Neuronal stem cell (in vitro differentiated cells): ENCODE results near the gene SERINC3.

Source experiments
- DNase-seq: peaks from one replicate; pipeline ENCODE4 v3.0.0-alpha.2; 2013; ENCODE audit warnings: low spot score
- H2AFZ ChIP-seq: one replicate; pipeline ENCODE4 v1.6.1; 2013; ENCODE audit warnings: mild to moderate bottlenecking, low read length, inconsistent platforms
- H2AK5ac ChIP-seq: 2 replicates; pipeline ENCODE4 v1.6.1; 2013; ENCODE audit warnings: low read depth, mild to moderate bottlenecking, inconsistent platforms, low read length, moderate library complexity, mixed read lengths
- H2BK120ac ChIP-seq: 2 replicates; pipeline ENCODE4 v1.6.1; 2013; ENCODE audit warnings: low read depth, mild to moderate bottlenecking, inconsistent platforms, low read length, moderate library complexity, mixed read lengths
- H2BK12ac ChIP-seq: one replicate; pipeline ENCODE4 v1.6.1; 2013; ENCODE audit warnings: low read length, inconsistent platforms
- H2BK15ac ChIP-seq: 2 replicates; pipeline ENCODE4 v1.6.1; 2013; ENCODE audit warnings: mild to moderate bottlenecking, low read length, inconsistent platforms, mixed read lengths
- H2BK5ac ChIP-seq: one replicate; pipeline ENCODE4 v1.6.1; 2013; ENCODE audit warnings: inconsistent platforms, mild to moderate bottlenecking, low read length, moderate library complexity
- H3K14ac ChIP-seq: one replicate; pipeline ENCODE4 v1.6.1; 2013; ENCODE audit warnings: low read length, inconsistent platforms
- H3K18ac ChIP-seq: 2 replicates; pipeline ENCODE4 v1.6.1; 2013; ENCODE audit warnings: low read length, inconsistent platforms
- H3K23ac ChIP-seq: 2 replicates; pipeline ENCODE4 v1.6.1; 2013; ENCODE audit warnings: low read depth, mild to moderate bottlenecking, mixed read lengths, low read length, inconsistent platforms; ENCODE audit not compliant: poor library complexity
- H3K27ac ChIP-seq: replicated peaks from 3 replicates; pipeline ENCODE4 v1.5.1; 2013; ENCODE audit warnings: low read length, inconsistent platforms
- H3K27me3 ChIP-seq, 3 experiments: 2 replicates each; pipeline ENCODE4 v1.6.1; 2013; ENCODE audit warnings: low read length in 3 of 3, mild to moderate bottlenecking in 2 of 3, inconsistent platforms in 1 of 3, low read depth in 1 of 3, mixed read lengths in 1 of 3, moderate library complexity in 1 of 3; ENCODE audit not compliant: control insufficient read depth in 3 of 3, insufficient read depth in 3 of 3
- H3K36me3 ChIP-seq, 2 donors: replicated peaks in 1 of 2; 2 replicates each; pipeline ENCODE4 v1.6.1; 2013; ENCODE audit warnings: low read length in 2 of 2; ENCODE audit not compliant: control insufficient read depth in 2 of 2, insufficient read depth in 2 of 2
- H3K4ac ChIP-seq: 2 replicates; pipeline ENCODE4 v1.6.1; 2013; ENCODE audit warnings: inconsistent platforms, mild to moderate bottlenecking, low read length, moderate library complexity
- H3K4me1 ChIP-seq, 2 donors: 1 replicate in 1 of 2; 2 replicates in 1 of 2; pipeline ENCODE4 v1.6.1; 2013; ENCODE audit warnings: low read length in 2 of 2, low read depth in 1 of 2; ENCODE audit not compliant: control insufficient read depth in 2 of 2, insufficient read depth in 1 of 2
- H3K4me2 ChIP-seq: one replicate; pipeline ENCODE4 v1.6.1; 2013; ENCODE audit warnings: mild to moderate bottlenecking, low read length, inconsistent platforms; ENCODE audit not compliant: insufficient read depth, poor library complexity, severe bottlenecking
- H3K4me3 ChIP-seq, 2 donors: 2 replicates each; pipeline ENCODE4 v1.5.1; 2013; ENCODE audit warnings: low read length in 2 of 2, mild to moderate bottlenecking in 2 of 2, inconsistent platforms in 1 of 2, moderate library complexity in 1 of 2
- H3K79me1 ChIP-seq: one replicate; pipeline ENCODE4 v1.6.1; 2013; ENCODE audit warnings: low read depth, mild to moderate bottlenecking, inconsistent platforms, low read length, moderate library complexity
- H3K9ac ChIP-seq: one replicate; pipeline ENCODE4 v1.6.1; 2013; ENCODE audit warnings: mild to moderate bottlenecking, low read depth, low read length, inconsistent platforms; ENCODE audit not compliant: poor library complexity
- H3K9me3 ChIP-seq, 2 donors: replicated peaks in 1 of 2; 2 replicates each; pipeline versions ENCODE3 to v1.6.1; 2013; ENCODE audit warnings: low read length in 2 of 2, mild to moderate bottlenecking in 2 of 2, inconsistent platforms in 1 of 2, low read depth in 1 of 2, mixed read lengths in 1 of 2, moderate library complexity in 1 of 2; ENCODE audit not compliant: control insufficient read depth in 2 of 2, insufficient read depth in 1 of 2
- H4K8ac ChIP-seq: one replicate; pipeline ENCODE4 v1.6.1; 2013; ENCODE audit warnings: low read depth, mild to moderate bottlenecking, inconsistent platforms, low read length, moderate library complexity
- H4K91ac ChIP-seq: one replicate; pipeline ENCODE4 v1.6.1; 2013; ENCODE audit warnings: low read length, low read depth, mild to moderate bottlenecking, inconsistent platforms; ENCODE audit not compliant: poor library complexity
- WGBS, 2 donors: extraction: QIAGEN DNeasy Blood & Tissue Kit; methylation state at CpG; one replicate each; pipeline ENCODE4 v1.1.7; 2013; ENCODE audit warnings: missing lambda C conversion rate in 2 of 2, mixed read lengths in 1 of 2; ENCODE audit not compliant: insufficient read length in 2 of 2, insufficient replicate concordance in 1 of 2; ENCODE audit errors: extremely low coverage in 2 of 2; 5-methylcytosine and 5-hydroxymethylcytosine counted together

The SERINC3 gene

DNA sequence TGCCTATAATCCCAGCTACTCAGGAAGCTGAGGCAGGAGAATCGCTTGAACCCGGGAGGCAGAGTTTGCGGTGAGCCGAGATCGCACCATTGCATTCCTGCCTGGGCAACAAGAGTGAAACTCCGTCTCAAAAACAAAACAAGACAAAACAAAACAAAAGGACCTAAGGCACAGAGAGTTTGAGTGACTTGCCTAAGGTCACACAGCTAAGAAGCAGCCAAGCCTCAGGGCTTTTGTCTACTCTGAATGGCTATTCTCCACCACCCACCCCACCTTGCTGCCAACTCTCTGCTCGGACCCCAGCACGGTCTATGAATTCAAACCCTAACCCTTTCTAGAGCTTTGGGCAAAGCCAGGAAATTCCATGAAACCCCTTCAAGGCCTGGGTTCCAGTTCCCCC is 65.3 kb downstream of the SERINC3 start:
- no peaks in the 10 kb centered on the region for H3K4me1 ChIP-seq
- H3K9ac ChIP-seq: no peak overlapping the region
- no peak overlapping the region for H2BK5ac ChIP-seq
- H4K91ac ChIP-seq: no peak overlapping the region
- H3K23ac ChIP-seq: no peak overlapping the region
- H3K27ac ChIP-seq: no peak overlapping the region
- no peak overlapping the region for H3K14ac ChIP-seq
- no peak overlapping the region for H2AK5ac ChIP-seq
- H3K4me3 ChIP-seq: no peak overlapping the region
- WGBS, 2 donors: no CpG with 5 or more reads among the region's 8 CpGs
- no peak overlapping the region for H2BK12ac ChIP-seq
- H3K36me3 ChIP-seq: no peaks in the 10 kb centered on the region
- no peak for DNase-seq
- H3K79me1 ChIP-seq: no peaks in the 10 kb centered on the region
- H3K4ac ChIP-seq: no peak overlapping the region
- no peak overlapping the region for H4K8ac ChIP-seq
- no peak overlapping the region for H2AFZ ChIP-seq
- H3K27me3 ChIP-seq: no peaks in the 10 kb centered on the region
- H2BK15ac ChIP-seq: no peak overlapping the region
- H3K9me3 ChIP-seq: no peaks in the 10 kb centered on the region
- H2BK120ac ChIP-seq: no peak overlapping the region
- no peak overlapping the region for H3K18ac ChIP-seq
- H3K4me2 ChIP-seq: no peak overlapping the region

DNA sequence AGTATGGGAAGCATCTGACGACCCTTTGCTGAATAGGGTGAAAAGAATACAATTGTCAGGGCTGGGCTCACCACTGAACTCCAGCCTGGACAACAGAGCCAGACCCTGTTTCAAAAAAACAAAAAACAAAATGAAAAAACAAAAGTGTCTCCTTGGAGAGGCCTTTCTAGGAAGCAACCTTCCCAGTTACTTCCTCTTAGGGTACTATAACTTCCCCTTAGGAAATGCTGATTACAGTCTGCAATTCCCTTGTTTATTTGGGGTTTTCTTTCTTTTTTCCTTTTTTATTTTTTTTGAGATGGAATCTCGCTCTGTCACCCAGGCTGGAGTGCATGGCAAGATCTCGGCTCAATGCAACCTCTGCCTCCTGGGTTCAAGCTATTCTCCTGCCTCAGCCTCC is 66.7 kb downstream of the SERINC3 start:
- H3K18ac ChIP-seq: no peak overlapping the region
- H2BK120ac ChIP-seq: no peak overlapping the region
- H3K27ac ChIP-seq: no peak overlapping the region
- no peak overlapping the region for H2AK5ac ChIP-seq
- no peak overlapping the region for H3K4ac ChIP-seq
- H3K23ac ChIP-seq: no peak overlapping the region
- H3K36me3 ChIP-seq: no peaks in the 10 kb centered on the region
- peaks cover 0 to 10% (median 0%) of the 10 kb centered on the region in 3 experiments for H3K27me3 ChIP-seq
- H4K8ac ChIP-seq: no peak overlapping the region
- no peaks in the 10 kb centered on the region for H3K79me1 ChIP-seq
- no peak overlapping the region for H2AFZ ChIP-seq
- H4K91ac ChIP-seq: no peak overlapping the region
- DNase-seq: no peak
- no peak overlapping the region for H3K14ac ChIP-seq
- whole genome bisulfite sequencing, 2 donors: no CpG with 5 or more reads among the region's 3 CpGs
- H3K9ac ChIP-seq: no peak overlapping the region
- no peak overlapping the region for H3K4me2 ChIP-seq
- H2BK5ac ChIP-seq: no peak overlapping the region
- no peak overlapping the region for H2BK12ac ChIP-seq
- H2BK15ac ChIP-seq: no peak overlapping the region
- no peak overlapping the region for H3K4me3 ChIP-seq
- H3K9me3 ChIP-seq: no peaks in the 10 kb centered on the region
- no peaks in the 10 kb centered on the region for H3K4me1 ChIP-seq

DNA sequence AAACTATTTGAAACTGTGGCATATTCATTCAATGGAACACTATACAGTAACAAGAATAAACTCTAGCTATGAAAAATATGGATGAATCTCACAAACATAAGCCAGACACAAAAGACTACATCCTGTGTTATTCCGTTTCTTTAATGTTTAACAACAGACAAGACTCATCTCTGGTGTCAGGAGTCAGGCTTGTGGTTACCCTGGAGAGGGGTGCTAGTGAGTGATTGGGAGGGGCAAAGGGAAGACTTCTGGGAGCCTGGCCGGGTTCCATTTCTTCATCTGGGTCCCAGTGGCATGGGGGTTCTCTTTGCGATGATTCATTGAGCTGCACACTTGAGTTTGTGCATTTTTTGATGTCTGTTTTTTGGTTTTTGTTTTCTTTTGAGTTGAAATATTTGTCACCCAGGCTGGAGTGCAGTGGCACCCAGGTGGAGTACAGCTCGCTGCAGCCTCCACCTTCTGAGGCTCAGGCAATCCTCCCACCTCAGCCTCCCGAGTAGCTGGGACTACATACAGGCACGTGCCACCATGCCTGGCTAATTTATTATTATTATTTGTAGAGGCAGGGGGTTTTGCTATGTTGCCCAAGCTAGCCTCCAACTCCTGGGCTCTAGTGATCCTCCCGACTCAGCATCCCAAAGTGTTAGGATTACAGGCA is 67.4 kb downstream of the SERINC3 start:
- Histone ChIP-seq H2BK15ac (no peak overlapping the region), H3K9me3 (no peaks in the 10 kb centered on the region), H3K27ac (no peak overlapping the region), H2BK120ac (no peak overlapping the region), H4K91ac (no peak overlapping the region), H3K14ac (no peak overlapping the region), H3K27me3 (peaks cover 0 to 10% (median 0%) of the 10 kb centered on the region in 3 experiments), H4K8ac (no peak overlapping the region), H2AFZ (no peak overlapping the region), H2BK5ac (no peak overlapping the region), H3K79me1 (no peaks in the 10 kb centered on the region), H3K36me3 (no peaks in the 10 kb centered on the region), H3K9ac (no peak overlapping the region), H2AK5ac (no peak overlapping the region), H3K4me1 (no peaks in the 10 kb centered on the region), H3K4me3 (no peak overlapping the region), H3K18ac (no peak overlapping the region), H3K4me2 (no peak overlapping the region), H2BK12ac (no peak overlapping the region), H3K23ac (no peak overlapping the region), H3K4ac (no peak overlapping the region)
- WGBS, 2 donors: no CpG with 5 or more reads among the region's 7 CpGs
- no peak for DNase-seq

DNA sequence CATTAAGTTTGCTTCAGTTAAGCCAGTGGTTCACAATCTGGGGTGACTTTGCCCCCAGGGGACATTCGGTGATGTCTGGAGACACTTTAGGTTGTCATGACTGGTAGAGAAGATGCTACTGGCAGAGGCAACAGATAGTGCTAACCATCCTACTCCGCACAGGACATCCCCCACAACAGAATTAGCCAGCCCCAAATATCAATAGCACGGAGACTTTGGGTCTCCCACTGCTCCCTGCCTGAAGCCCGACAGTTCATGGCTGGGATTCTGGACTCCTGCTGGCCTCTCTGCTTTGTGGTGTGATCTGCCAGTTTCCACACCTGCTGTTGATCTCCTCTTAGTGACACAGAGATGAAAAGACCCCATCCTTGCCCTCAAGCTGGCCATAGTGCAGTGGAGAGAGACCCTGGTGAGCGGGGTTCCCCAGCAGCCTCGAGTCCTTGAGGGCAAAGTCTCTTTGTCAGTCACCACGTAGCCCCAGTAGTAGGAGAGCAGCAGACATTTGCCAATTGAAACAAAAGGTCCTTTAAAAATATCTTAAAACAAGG is 70.9 kb downstream of the SERINC3 start:
- H2AK5ac ChIP-seq: no peak overlapping the region

More for the DNA sequence above, 70.9 kb downstream of the SERINC3 start:
- Histone ChIP-seq H3K36me3 (no peaks in the 10 kb centered on the region), H3K18ac (no peak overlapping the region), H3K27me3 (peaks cover 0 to 15% (median 0%) of the 10 kb centered on the region in 3 experiments), H2BK5ac (no peak overlapping the region), H4K91ac (no peak overlapping the region), H2BK120ac (no peak overlapping the region), H3K23ac (no peak overlapping the region), H2BK12ac (no peak overlapping the region), H3K14ac (no peak overlapping the region), H3K4me3 (no peak overlapping the region), H3K27ac (no peak overlapping the region), H2BK15ac (no peak overlapping the region), H3K9ac (no peak overlapping the region), H3K4me2 (no peak overlapping the region), H3K9me3 (no peaks in the 10 kb centered on the region), H3K4me1 (no peaks in the 10 kb centered on the region), H4K8ac (no peak overlapping the region), H2AFZ (no peak overlapping the region), H3K79me1 (no peaks in the 10 kb centered on the region), H3K4ac (no peak overlapping the region)
- no CpG with 5 or more reads among the region's 7 CpGs for WGBS, 2 donors
- no peak for DNase-seq
